ENCODE data around the gene VAV2.

DNA sequence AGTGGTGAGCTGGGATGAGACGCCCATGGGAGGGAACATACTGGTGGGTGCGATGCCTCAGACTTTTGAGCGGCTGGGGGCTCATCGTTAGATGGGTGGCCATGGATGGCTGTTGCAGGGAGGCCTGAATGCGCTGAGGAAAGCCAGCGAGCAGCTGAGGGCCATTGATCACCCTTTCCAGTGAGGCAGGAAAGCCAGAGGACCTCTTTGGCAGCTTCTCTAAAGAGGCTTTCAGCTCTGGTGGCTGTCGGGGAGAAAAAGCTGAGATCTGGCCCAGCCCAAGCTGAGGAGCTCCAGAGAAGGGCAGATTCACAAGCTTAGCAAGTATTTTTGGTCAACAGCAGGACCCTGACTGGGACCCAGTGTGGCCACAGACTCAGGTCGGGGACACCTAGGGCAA, 13.3 kb upstream of the VAV2 start:
- TF ChIP-seq EP300 (IDR thresholded peaks at IDR 0.05; ENCODE audit: borderline replicate concordance) (no peak), TAF1 (IDR thresholded peaks at IDR 0.05; ENCODE audit: low read depth) (no peak), TEAD4 (IDR thresholded peaks at IDR 0.05) (no peak), RAD21 (IDR thresholded peaks at IDR 0.05; ENCODE audit: low read depth) (no peak), NFIC (IDR thresholded peaks at IDR 0.05) (no peak), FOXM1 (IDR thresholded peaks at IDR 0.05; ENCODE audit: borderline replicate concordance, low read depth) (no peak), CREB1 (IDR thresholded peaks at IDR 0.05; ENCODE audit: low read depth) (no peak), YY1 (IDR thresholded peaks at IDR 0.05; ENCODE audit: low read depth) (no peak), TCF12 (IDR thresholded peaks at IDR 0.05; ENCODE audit: low read depth) (no peak)
- TF ChIP-seq, protein P1, sequence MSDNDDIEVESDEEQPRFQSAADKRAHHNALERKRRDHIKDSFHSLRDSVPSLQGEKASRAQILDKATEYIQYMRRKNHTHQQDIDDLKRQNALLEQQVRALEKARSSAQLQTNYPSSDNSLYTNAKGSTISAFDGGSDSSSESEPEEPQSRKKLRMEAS (IDR thresholded peaks at IDR 0.05): no peak
- TF ChIP-seq, protein P2, sequence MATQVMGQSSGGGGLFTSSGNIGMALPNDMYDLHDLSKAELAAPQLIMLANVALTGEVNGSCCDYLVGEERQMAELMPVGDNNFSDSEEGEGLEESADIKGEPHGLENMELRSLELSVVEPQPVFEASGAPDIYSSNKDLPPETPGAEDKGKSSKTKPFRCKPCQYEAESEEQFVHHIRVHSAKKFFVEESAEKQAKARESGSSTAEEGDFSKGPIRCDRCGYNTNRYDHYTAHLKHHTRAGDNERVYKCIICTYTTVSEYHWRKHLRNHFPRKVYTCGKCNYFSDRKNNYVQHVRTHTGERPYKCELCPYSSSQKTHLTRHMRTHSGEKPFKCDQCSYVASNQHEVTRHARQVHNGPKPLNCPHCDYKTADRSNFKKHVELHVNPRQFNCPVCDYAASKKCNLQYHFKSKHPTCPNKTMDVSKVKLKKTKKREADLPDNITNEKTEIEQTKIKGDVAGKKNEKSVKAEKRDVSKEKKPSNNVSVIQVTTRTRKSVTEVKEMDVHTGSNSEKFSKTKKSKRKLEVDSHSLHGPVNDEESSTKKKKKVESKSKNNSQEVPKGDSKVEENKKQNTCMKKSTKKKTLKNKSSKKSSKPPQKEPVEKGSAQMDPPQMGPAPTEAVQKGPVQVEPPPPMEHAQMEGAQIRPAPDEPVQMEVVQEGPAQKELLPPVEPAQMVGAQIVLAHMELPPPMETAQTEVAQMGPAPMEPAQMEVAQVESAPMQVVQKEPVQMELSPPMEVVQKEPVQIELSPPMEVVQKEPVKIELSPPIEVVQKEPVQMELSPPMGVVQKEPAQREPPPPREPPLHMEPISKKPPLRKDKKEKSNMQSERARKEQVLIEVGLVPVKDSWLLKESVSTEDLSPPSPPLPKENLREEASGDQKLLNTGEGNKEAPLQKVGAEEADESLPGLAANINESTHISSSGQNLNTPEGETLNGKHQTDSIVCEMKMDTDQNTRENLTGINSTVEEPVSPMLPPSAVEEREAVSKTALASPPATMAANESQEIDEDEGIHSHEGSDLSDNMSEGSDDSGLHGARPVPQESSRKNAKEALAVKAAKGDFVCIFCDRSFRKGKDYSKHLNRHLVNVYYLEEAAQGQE (IDR thresholded peaks at IDR 0.05; ENCODE audit: low read depth): no peak
- TF ChIP-seq, protein P3, sequence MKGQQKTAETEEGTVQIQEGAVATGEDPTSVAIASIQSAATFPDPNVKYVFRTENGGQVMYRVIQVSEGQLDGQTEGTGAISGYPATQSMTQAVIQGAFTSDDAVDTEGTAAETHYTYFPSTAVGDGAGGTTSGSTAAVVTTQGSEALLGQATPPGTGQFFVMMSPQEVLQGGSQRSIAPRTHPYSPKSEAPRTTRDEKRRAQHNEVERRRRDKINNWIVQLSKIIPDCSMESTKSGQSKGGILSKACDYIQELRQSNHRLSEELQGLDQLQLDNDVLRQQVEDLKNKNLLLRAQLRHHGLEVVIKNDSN (IDR thresholded peaks at IDR 0.05): no peak
